K562 (cell line): Measurements from ENCODE around the gene ITGA11. TPM values are rescaled to one million over a fixed set of nuclear protein-coding genes. Genes with fewer than 3 reads are reported as not detected.

ENCODE experiments used
- ATAC-seq: fragments of 200-7000 bp; cut with Tn5 transposase; 3 replicates; pipeline ENCODE4 v1.9.1; 2020; ENCODE audit warnings: moderate library complexity
- BruUV-seq: library from RNA; stranded (reverse); fragments of 400-500 nt; replicated peaks from 2 replicates; lab custom pipeline; 2021; lab: Mats Ljungman, UMichigan
- CTCF ChIA-PET: fragments of 300-600 bp; formaldehyde crosslinking; extraction: SDS; loops from one replicate; lab custom pipeline; 2021; ENCODE audit warnings: low intra/inter-chr PET ratio; lab: Yijun Ruan, JAX
- POLR2A ChIA-PET: fragments of 300-600, 350-650 bp; sonication (Branson Sonifier 250); formaldehyde crosslinking; extraction: SDS; loops from one replicate; lab custom pipeline; 2021; ENCODE audit warnings: antibody characterized with exemption, inconsistent platforms; lab: Yijun Ruan, JAX
- DNase-seq, 4 experiments: peaks; one replicate each; pipeline versions ENCODE4 v3.0.0 to v3.0.0-alpha.2; 2011 to 2018; ENCODE audit warnings: low spot score in 3 of 4, mixed read lengths in 3 of 4; ENCODE audit errors: extremely low read depth in 1 of 4
- FAIRE-seq: peaks from 2 replicates; lab custom pipeline; 2011; peaks lifted over from hg19 to GRCh38; lab: Jason Lieb, UNC
- H2AFZ ChIP-seq: 2 replicates; pipeline ENCODE4 v1.6.0; 2011; ENCODE audit warnings: low read depth, low read length, control low read depth, inconsistent platforms
- H3K27ac ChIP-seq: fragments of 200-600 bp; 3 replicates; pipeline ENCODE4 v1.8.0; 2011; ENCODE audit warnings: low read depth, mild to moderate bottlenecking, control low read depth, inconsistent platforms, low read length, moderate library complexity, mixed read lengths; ENCODE audit errors: extremely low read depth
- H3K27me3 ChIP-seq, 2 experiments: fragments of 300-600 bp in 1 of 2; 2 replicates in 1 of 2; 3 replicates in 1 of 2; pipeline versions ENCODE4 v1.6.0 to v1.8.0; 2011; ENCODE audit warnings: inconsistent platforms in 2 of 2, low read length in 2 of 2, mild to moderate bottlenecking in 1 of 2, mixed read lengths in 1 of 2, moderate library complexity in 1 of 2; ENCODE audit not compliant: control insufficient read depth in 2 of 2, insufficient read depth in 2 of 2
- H3K36me3 ChIP-seq: fragments of 300-600 bp; 3 replicates; pipeline ENCODE4 v1.8.0; 2011; ENCODE audit warnings: mild to moderate bottlenecking, low read length, inconsistent platforms; ENCODE audit not compliant: control insufficient read depth, insufficient read depth
- H3K4me1 ChIP-seq, 2 experiments: fragments of 200-600 bp in 1 of 2; replicated peaks in 1 of 2; 2 replicates in 1 of 2; 3 replicates in 1 of 2; pipeline versions ENCODE4 v1.5.1 to v1.8.0; 2011; ENCODE audit warnings: inconsistent platforms in 2 of 2, low read length in 2 of 2, mild to moderate bottlenecking in 1 of 2, mixed read lengths in 1 of 2, moderate library complexity in 1 of 2; ENCODE audit not compliant: control insufficient read depth in 2 of 2, insufficient read depth in 2 of 2
- H3K4me2 ChIP-seq: 2 replicates; pipeline ENCODE4 v1.6.1; 2011; ENCODE audit warnings: low read length, control low read depth, inconsistent platforms, mixed read lengths; ENCODE audit not compliant: insufficient read depth
- H3K4me3 ChIP-seq: fragments of 200-600 bp; sonication (generic), shearing (Covaris generic); 2 replicates; pipeline ENCODE4 v1.5.1; 2016; ENCODE audit warnings: control low read depth, inconsistent platforms
- H3K79me2 ChIP-seq: fragments of 200-600 bp; 3 replicates; pipeline ENCODE4 v1.8.0; 2011; ENCODE audit warnings: low read length, inconsistent platforms; ENCODE audit not compliant: control insufficient read depth, insufficient read depth
- H3K9ac ChIP-seq, 2 experiments: 2 replicates each; pipeline versions ENCODE4 v1.6.0 to v1.6.1; 2011; ENCODE audit warnings: low read depth in 2 of 2, low read length in 2 of 2, control low read depth in 1 of 2, inconsistent platforms in 1 of 2, mild to moderate bottlenecking in 1 of 2, mixed read lengths in 1 of 2; ENCODE audit not compliant: insufficient read depth in 1 of 2
- H3K9me1 ChIP-seq: one replicate; pipeline ENCODE4 v1.6.0; 2011; ENCODE audit warnings: inconsistent platforms, mild to moderate bottlenecking, low read length, moderate library complexity; ENCODE audit not compliant: control insufficient read depth, insufficient read depth
- H3K9me3 ChIP-seq: replicated peaks from 2 replicates; pipeline ENCODE4 v1.5.1; 2011; ENCODE audit warnings: low read depth, low read length, inconsistent platforms; ENCODE audit not compliant: control insufficient read depth, insufficient read depth
- H4K20me1 ChIP-seq: replicated peaks from 2 replicates; pipeline ENCODE4 v1.6.1; 2011; ENCODE audit warnings: low read length, inconsistent platforms, mixed read lengths; ENCODE audit not compliant: control insufficient read depth, insufficient read depth
- AFF4 ChIP-seq: sonication (generic); formaldehyde crosslinking; IDR thresholded peaks from 2 replicates; pipeline ENCODE4 v1.8.0; 2023; ENCODE audit warnings: mild to moderate bottlenecking, missing genetic modification reagents
- CBX2 ChIP-seq: fragments of 200-600 bp; sonication (generic); IDR thresholded peaks from one replicate; pipeline ENCODE4 v1.6.1; 2012; ENCODE audit warnings: mild to moderate bottlenecking, low read length, inconsistent platforms; ENCODE audit not compliant: insufficient read depth, poor library complexity, severe bottlenecking
- CCAR2 ChIP-seq: fragments of 200-400 bp; formaldehyde crosslinking; IDR thresholded peaks from 2 replicates; pipeline ENCODE4 v1.6.1; 2017; ENCODE audit warnings: mild to moderate bottlenecking, low read depth, low read length
- CHD4 ChIP-seq: fragments of 200-600 bp; sonication (generic); IDR thresholded peaks from 3 replicates; pipeline ENCODE4 v1.6.1; 2012; ENCODE audit warnings: low read depth, mild to moderate bottlenecking, mixed read lengths, low read length, inconsistent platforms; ENCODE audit not compliant: insufficient read depth, insufficient replicate concordance, poor library complexity, severe bottlenecking
- CXXC5 ChIP-seq: fragments of 250-450 bp; sonication (Bioruptor Pico); IDR thresholded peaks from 2 replicates; pipeline ENCODE4 v1.8.0; 2022; ENCODE audit warnings: inconsistent platforms, mild to moderate bottlenecking, moderate library complexity
- GATAD2A ChIP-seq: fragments of 450-650 bp; IDR thresholded peaks from 2 replicates; pipeline ENCODE4 v1.6.1; 2017
- HSF4 ChIP-seq: fragments of 250-450 bp; sonication (Bioruptor Pico); IDR thresholded peaks from 2 replicates; pipeline ENCODE4 v2.1.2; 2022; ENCODE audit warnings: mild to moderate bottlenecking, moderate library complexity, borderline replicate concordance
- KHSRP ChIP-seq: fragments of 450-650 bp; IDR thresholded peaks from 2 replicates; pipeline ENCODE4 v1.6.1; 2017
- PBX2 ChIP-seq, 2 experiments: IDR thresholded peaks in 1 of 2; conservative IDR thresholded peaks in 1 of 2; 2 replicates each; pipeline ENCODE4 v1.6.1; 2016; ENCODE audit warnings: low read depth in 2 of 2, mild to moderate bottlenecking in 1 of 2, missing compliant biosample characterization in 1 of 2, missing genetic modification characterization in 1 of 2, moderate library complexity in 1 of 2
- SMARCE1 ChIP-seq: fragments of 450-650 bp; IDR thresholded peaks from 2 replicates; pipeline ENCODE4 v1.7.1; 2016; ENCODE audit warnings: mild to moderate bottlenecking
- SREBF1 ChIP-seq: fragments of 150-350 bp; IDR thresholded peaks from 2 replicates; pipeline ENCODE4 v1.6.1; 2014; ENCODE audit warnings: antibody characterized with exemption, low read depth, low read length, borderline replicate concordance
- ZNF133 ChIP-seq: fragments of 250-450 bp; sonication (Bioruptor Pico); IDR thresholded peaks from 2 replicates; pipeline ENCODE4 v1.4.0; 2020; ENCODE audit warnings: mild to moderate bottlenecking
- ZNF511 ChIP-seq: sonication (generic); formaldehyde crosslinking; IDR thresholded peaks from 2 replicates; pipeline ENCODE4 v1.8.0; 2022; ENCODE audit warnings: mild to moderate bottlenecking, missing genetic modification reagents
- ZNF584 ChIP-seq: fragments of 200-800 bp; sonication (Bioruptor generic); IDR thresholded peaks from 2 replicates; pipeline ENCODE4 v1.6.1; 2016; ENCODE audit warnings: low read depth, mild to moderate bottlenecking, missing genetic modification characterization, missing compliant biosample characterization
- WGBS: fragments of 100-300 bp; shearing (Covaris generic); methylation state at CpG from one replicate; pipeline ENCODE4 v1.1.6; 2016; ENCODE audit warnings: low coverage, mixed read lengths; ENCODE audit not compliant: insufficient coverage; ENCODE audit errors: missing lambda C conversion rate; 5-methylcytosine and 5-hydroxymethylcytosine counted together
- in situ Hi-C: fragments of 300-500 bp; cut with MboI; formaldehyde crosslinking; loops from 4 replicates; pipeline ENCODE4 v1.15.0; 2018; ENCODE audit warnings: inconsistent platforms, mixed read lengths
- intact Hi-C: fragments of 100-400 bp; cut with micrococcal nuclease; formaldehyde crosslinking; loops from 2 replicates; pipeline ENCODE4 v1.14.2; 2022
- polyA plus RNA-seq, 8 experiments: library from polyadenylated mRNA; depleted of rRNA in 4 of 8; stranded (reverse) in 5 of 8; unstranded in 3 of 8; fragments of >200 nt; fragmentation: Nextera tagmentation in 2 of 8; fragmentation: Illumina TruSeq in 1 of 8; extraction: Ambion mirVana in 2 of 8; extraction: Trizol in 1 of 8; gene quantifications; 2 replicates each; pipeline versions ENCODE4 v1.2.1 to v1.2.3, GENCODE V29; 2011 to 2014; ENCODE audit warnings: inconsistent platforms in 1 of 8, missing spikeins in 1 of 8
- total RNA-seq, 7 experiments: library from RNA; depleted of rRNA in 6 of 7; stranded (reverse); fragments of >200 nt in 6 of 7; fragmentation: Illumina TruSeq in 2 of 7; extraction: Trizol in 2 of 7; gene quantifications; 2 replicates each; pipeline versions ENCODE4 v1.2.1 to v1.2.3, GENCODE V29; 2011 to 2021; ENCODE audit warnings: low replicate concordance in 1 of 7

Gene ITGA11
- total and polyA plus RNA-seq, 9 of the 15 experiments (the other 6 are each of a cell fraction or from before 2014, with no cell fraction given), result 0.01 TPM; not detected in 8

DNA sequence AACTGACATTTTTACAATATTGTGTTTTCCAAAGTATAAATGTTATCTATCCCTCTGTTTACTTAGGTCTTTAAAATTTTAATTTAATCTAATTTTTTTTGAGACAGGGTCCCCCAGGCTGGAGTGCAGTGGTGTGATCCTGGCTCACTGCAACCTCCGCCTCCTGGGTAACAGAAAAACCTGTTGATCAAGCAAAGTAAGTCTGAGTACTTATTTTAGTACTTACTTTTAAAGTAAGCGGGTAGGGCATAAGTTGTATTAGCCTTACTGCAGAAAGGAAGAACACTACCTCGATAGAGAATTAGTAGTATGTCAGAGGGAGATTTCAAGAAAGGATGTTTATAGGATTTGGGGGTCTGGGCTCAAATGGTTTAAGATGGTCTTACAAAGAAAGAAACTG lies 166.3 kb downstream of the ITGA11 start (continued):
- TF ChIP-seq CBX2 (no peak), CCAR2 (no peak), SMARCE1 (no peak), ZNF584 (CRISPR knock-in tag) (no peak), KHSRP (no peak), PBX2 (CRISPR knock-in tag; IDR thresholded peaks at IDR 0.05; ENCODE audit: low read depth) (no peak), PBX2 (tag; conservative IDR thresholded peaks at IDR 0.05; ENCODE audit: low read depth) (no peak), ZNF133 (CRISPR knock-in tag) (no peak), GATAD2A (no peak)

GRCh38 chr15:68265081-68265480 lies 166.9 kb downstream of the ITGA11 start:
- FAIRE-seq (no peak), ATAC-seq (no peak), DNase-seq (no peak)
- Histone ChIP-seq H3K9me1 (no peaks in the 10 kb centered on the region), H3K4me3 (no peak overlapping the region), H3K4me1 (no peaks in the 10 kb centered on the region), H3K79me2 (no peaks in the 10 kb centered on the region), H3K9ac (no peak overlapping the region), H2AFZ (no peak overlapping the region), H3K4me2 (no peak overlapping the region), H3K27me3 (peaks cover 22 to 23% of the 10 kb centered on the region in 2 experiments; a peak in 4 of 5 replicates), H3K9me3 (no peaks in the 10 kb centered on the region; the same call in 1 of the 2 replicates), H3K36me3 (no peaks in the 10 kb centered on the region), H3K27ac (no peak overlapping the region), H4K20me1 (no peaks in the 10 kb centered on the region)
- ChIA-PET POLR2A (interaction anchor here (0.6 to 1.6 kb wide), 4 partner anchors 9 to 127 kb away, joined by 3 to 7 read pairs (median 3); no protein-coding TSS in a partner anchor), CTCF (no interaction called here)
- intact Hi-C loops, result no loop called here
- no TSS peak for BruUV-seq
- WGBS, result 5% methylated on average over 4 of the region's 4 CpGs
- in situ Hi-C loops, result no loop called here
- no peak for TF ChIP-seq SREBF1
- TF ChIP-seq CHD4, result no peak
- TF ChIP-seq HSF4, result no peak
- no peak for TF ChIP-seq ZNF511
- TF ChIP-seq AFF4, result no peak
- TF ChIP-seq CXXC5 (CRISPR knock-in tag), result no peak
